SK-N-SH (cell line): ENCODE data around the gene LRMDA. TPM values are rescaled to one million over a fixed set of nuclear protein-coding genes. Genes with fewer than 3 reads are reported as not detected.

Experiments
- CTCF ChIA-PET: fragments of 300-600, 350-600 bp; formaldehyde crosslinking; extraction: SDS; loops from one replicate; lab custom pipeline; 2021; lab: Yijun Ruan, JAX
- POLR2A ChIA-PET: fragments of 350-600 bp; sonication (Branson Sonifier 250); formaldehyde crosslinking; extraction: SDS; loops from one replicate; lab custom pipeline; 2020; ENCODE audit warnings: antibody characterized with exemption, inconsistent platforms; lab: Yijun Ruan, JAX
- DNase-seq: peaks from one replicate; pipeline ENCODE4 v3.0.0; 2012
- H2AFZ ChIP-seq: fragments of 200-600 bp; sonication (generic); 2 replicates; pipeline ENCODE4 v1.8.1; 2016; ENCODE audit warnings: antibody characterized with exemption, mild to moderate bottlenecking, low read depth
- H3F3A ChIP-seq: fragments of 200-600 bp; sonication (generic); replicated peaks from 2 replicates; pipeline ENCODE3; 2016; ENCODE audit warnings: antibody characterized with exemption, mild to moderate bottlenecking; ENCODE audit not compliant: insufficient read depth
- H3K27ac ChIP-seq, 2 experiments: fragments of 200-500 bp in 1 of 2; fragments of 200-600 bp in 1 of 2; sonication (Bioruptor generic) in 1 of 2; sonication (generic), shearing (Covaris generic) in 1 of 2; 2 replicates each; pipeline versions ENCODE4 v1.5.1 to v1.6.1; 2014 to 2016; ENCODE audit warnings: low read depth in 2 of 2, inconsistent platforms in 1 of 2, low read length in 1 of 2, mild to moderate bottlenecking in 1 of 2, mixed read lengths in 1 of 2
- H3K27me3 ChIP-seq: fragments of 200-600 bp; sonication (generic), shearing (Covaris generic); 2 replicates; pipeline ENCODE4 v1.6.1; 2016; ENCODE audit warnings: mixed run types; ENCODE audit not compliant: insufficient read depth
- H3K36me3 ChIP-seq, 2 experiments: fragments of 200-500 bp in 1 of 2; fragments of 200-600 bp in 1 of 2; sonication (Bioruptor generic) in 1 of 2; sonication (generic) in 1 of 2; replicated peaks in 1 of 2; 2 replicates each; pipeline versions ENCODE3 to v1.5.1; 2014 to 2016; ENCODE audit warnings: low read length in 1 of 2, mild to moderate bottlenecking in 1 of 2; ENCODE audit not compliant: insufficient read depth in 2 of 2, control insufficient read depth in 1 of 2
- H3K4me1 ChIP-seq, 2 experiments: fragments of 200-500 bp in 1 of 2; fragments of 200-600 bp in 1 of 2; sonication (Bioruptor generic) in 1 of 2; sonication (generic), shearing (Covaris generic) in 1 of 2; 2 replicates each; pipeline versions ENCODE4 v1.5.1 to v1.6.1; 2014 to 2016; ENCODE audit warnings: low read depth in 1 of 2, low read length in 1 of 2, mixed run types in 1 of 2; ENCODE audit not compliant: insufficient read depth in 2 of 2, control insufficient read depth in 1 of 2
- H3K4me2 ChIP-seq: fragments of 200-600 bp; sonication (generic), shearing (Covaris generic); 2 replicates; pipeline ENCODE4 v1.6.1; 2017; ENCODE audit warnings: mixed run types
- H3K4me3 ChIP-seq, 2 experiments: fragments of 200-500 bp in 1 of 2; fragments of 200-600 bp in 1 of 2; sonication (Bioruptor generic) in 1 of 2; sonication (generic), shearing (Covaris generic) in 1 of 2; 2 replicates each; pipeline versions ENCODE4 v1.5.1 to v1.8.1; 2014 to 2016; ENCODE audit warnings: low read depth in 2 of 2, inconsistent platforms in 1 of 2, low read length in 1 of 2, mild to moderate bottlenecking in 1 of 2, mixed read lengths in 1 of 2, moderate library complexity in 1 of 2
- H3K79me2 ChIP-seq: fragments of 200-600 bp; sonication (generic); 2 replicates; pipeline ENCODE4 v1.8.1; 2017; ENCODE audit warnings: mild to moderate bottlenecking; ENCODE audit not compliant: insufficient read depth
- H3K9ac ChIP-seq: fragments of 200-600 bp; sonication (generic); 2 replicates; pipeline ENCODE4 v1.6.1; 2017; ENCODE audit warnings: mixed run types
- H3K9me2 ChIP-seq: fragments of 200-600 bp; sonication (generic); 2 replicates; pipeline ENCODE4 v1.6.1; 2017; ENCODE audit warnings: mixed run types
- H3K9me3 ChIP-seq: fragments of 200-600 bp; sonication (generic); 2 replicates; pipeline ENCODE4 v1.6.1; 2017; ENCODE audit warnings: mixed run types, mild to moderate bottlenecking, moderate library complexity
- H4K20me1 ChIP-seq: fragments of 200-600 bp; sonication (generic); 2 replicates; pipeline ENCODE4 v1.6.1; 2017; ENCODE audit warnings: mild to moderate bottlenecking, mixed run types; ENCODE audit not compliant: insufficient read depth
- CHD2 ChIP-seq: fragments of 150-350 bp; IDR thresholded peaks from 2 replicates; pipeline ENCODE4 v1.6.1; 2018; ENCODE audit warnings: low read length; ENCODE audit not compliant: partially characterized antibody
- CTCF ChIP-seq: fragments of 200-600 bp; sonication (generic); IDR thresholded peaks from 2 replicates; pipeline ENCODE4 v1.6.1; 2017; ENCODE audit warnings: antibody characterized with exemption, mild to moderate bottlenecking, moderate library complexity
- ELF1 ChIP-seq: IDR thresholded peaks from 2 replicates; pipeline ENCODE4 v1.4.0; 2012
- EP300 ChIP-seq, 2 experiments: IDR thresholded peaks; 2 replicates each; pipeline versions ENCODE4 v1.4.0 to v1.6.1; 2012; ENCODE audit warnings: borderline replicate concordance in 1 of 2, low read depth in 1 of 2, low read length in 1 of 2
- FOSL2 ChIP-seq: IDR thresholded peaks from 2 replicates; pipeline ENCODE4 v1.4.0; 2012; ENCODE audit warnings: low read depth, mild to moderate bottlenecking, moderate library complexity, borderline replicate concordance
- FOXM1 ChIP-seq: IDR thresholded peaks from 2 replicates; pipeline ENCODE4 v1.4.0; 2012; ENCODE audit warnings: low read depth, mild to moderate bottlenecking
- GABPA ChIP-seq: IDR thresholded peaks from 2 replicates; pipeline ENCODE4 v1.4.0; 2012; ENCODE audit warnings: low read depth, mild to moderate bottlenecking
- IRF3 ChIP-seq: fragments of 150-350 bp; IDR thresholded peaks from 2 replicates; pipeline ENCODE4 v1.6.1; 2016; ENCODE audit warnings: mild to moderate bottlenecking, low read depth, low read length
- MAX ChIP-seq: IDR thresholded peaks from 2 replicates; pipeline ENCODE4 v1.4.0; 2012; ENCODE audit warnings: low read depth
- MEF2A ChIP-seq: IDR thresholded peaks from 2 replicates; pipeline ENCODE4 v1.4.0; 2012; ENCODE audit warnings: low read depth, borderline replicate concordance
- MXI1 ChIP-seq: IDR thresholded peaks from 2 replicates; pipeline ENCODE4 v1.6.1; 2012; ENCODE audit warnings: mild to moderate bottlenecking, low read depth, low read length, improper control_type of control experiment
- NFIC ChIP-seq: IDR thresholded peaks from 2 replicates; pipeline ENCODE4 v1.4.0; 2012; ENCODE audit warnings: borderline replicate concordance
- REST ChIP-seq: IDR thresholded peaks from 2 replicates; pipeline ENCODE4 v1.6.1; 2012; ENCODE audit warnings: mild to moderate bottlenecking, low read depth, low read length, moderate library complexity
- RFX5 ChIP-seq: IDR thresholded peaks from 2 replicates; pipeline ENCODE4 v1.6.1; 2012; ENCODE audit warnings: mild to moderate bottlenecking, improper control_type of control experiment, low read length
- SIN3A ChIP-seq: IDR thresholded peaks from 2 replicates; pipeline ENCODE4 v1.6.1; 2012; ENCODE audit warnings: low read depth, mild to moderate bottlenecking, low read length, moderate library complexity, borderline replicate concordance
- SMC3 ChIP-seq: IDR thresholded peaks from 2 replicates; pipeline ENCODE4 v1.6.1; 2012; ENCODE audit warnings: low read depth, low read length, improper control_type of control experiment
- TAF1 ChIP-seq: IDR thresholded peaks from 2 replicates; pipeline ENCODE4 v1.6.1; 2012; ENCODE audit warnings: low read depth, mild to moderate bottlenecking, low read length, moderate library complexity, borderline replicate concordance
- USF2 ChIP-seq: fragments of 150-350 bp; IDR thresholded peaks from 2 replicates; pipeline ENCODE4 v1.6.1; 2017; ENCODE audit warnings: antibody characterized with exemption, low read length, low read depth, borderline replicate concordance
- WGBS: methylation state at CpG from one replicate; pipeline ENCODE4 v1.1.6; 2017; ENCODE audit warnings: low lambda C conversion rate; 5-methylcytosine and 5-hydroxymethylcytosine counted together
- polyA plus RNA-seq, 3 experiments: library from polyadenylated mRNA; depleted of rRNA; stranded (reverse); fragments of >200 nt; gene quantifications; 2 replicates each; pipeline ENCODE4 v1.2.3, GENCODE V29; 2012

LRMDA gene
- polyA plus RNA-seq, 1 of the 3 experiments (the other 2 are of a cell fraction): 0.95 TPM

- TF ChIP-seq FOSL2: no peak
- no peak for TF ChIP-seq MAX
- no peak for TF ChIP-seq GABPA
- TF ChIP-seq ELF1: no peak
- TF ChIP-seq, all 33 proteins: peak for 0
Observed at GRCh38 chr10:76043261-76043660, 611.8 kb downstream of the LRMDA start (continued).

GRCh38 chr10:76044751-76045150 is 613.3 kb downstream of the LRMDA start:
- H3F3A ChIP-seq: no peaks in the 10 kb centered on the region
- H3K9me3 ChIP-seq: no peaks in the 10 kb centered on the region
- H2AFZ ChIP-seq: no peak overlapping the region
- no peaks in the 10 kb centered on the region for H3K27me3 ChIP-seq
- H3K9ac ChIP-seq: no peak overlapping the region
- H3K79me2 ChIP-seq: no peaks in the 10 kb centered on the region
- H3K9me2 ChIP-seq: no peaks in the 10 kb centered on the region
- no peak overlapping the region for H3K27ac ChIP-seq
- H3K4me2 ChIP-seq: no peak overlapping the region
- DNase-seq: no peak
- no peaks in the 10 kb centered on the region for H3K36me3 ChIP-seq
- no peaks in the 10 kb centered on the region; a peak in 1 of 4 replicates for H3K4me1 ChIP-seq
- ChIA-PET CTCF (interaction anchor here (0.6 kb wide), 1 partner anchor 1507 kb away, joined by 4 read pairs; no protein-coding TSS in a partner anchor), POLR2A (no interaction called here)
- no peaks in the 10 kb centered on the region for H4K20me1 ChIP-seq
- no peak overlapping the region for H3K4me3 ChIP-seq
- TF ChIP-seq SIN3A (no peak), USF2 (no peak), EP300 (IDR thresholded peaks at IDR 0.05; ENCODE audit: borderline replicate concordance in 1 of 2, low read depth in 1 of 2, low read length in 1 of 2) (no peak), RFX5 (no peak)

GRCh38 chr10:76045174-76045573 is 613.8 kb downstream of the LRMDA start:
- no peaks in the 10 kb centered on the region; a peak in 1 of 4 replicates for H3K4me1 ChIP-seq
- H3K27ac ChIP-seq: no peak overlapping the region
- WGBS: 60% methylated on average over 1 of the region's 1 CpG
- H3K4me3 ChIP-seq: no peak overlapping the region
- no peak overlapping the region for H3K9ac ChIP-seq
- H3K4me2 ChIP-seq: no peak overlapping the region
- no peaks in the 10 kb centered on the region for H3K9me2 ChIP-seq
- no peaks in the 10 kb centered on the region for H3K9me3 ChIP-seq
- 0 out of 2 replicates have a peak, but pooled peaks cover 1% of the 10 kb centered on the region for H3K27me3 ChIP-seq
- CTCF ChIA-PET: interaction anchor here (1.2 kb wide), 1 partner anchor 9 kb away, joined by 5 read pairs; no protein-coding TSS in a partner anchor
- POLR2A ChIA-PET: no interaction called here
- H4K20me1 ChIP-seq: no peaks in the 10 kb centered on the region
- no peaks in the 10 kb centered on the region for H3F3A ChIP-seq
- H3K79me2 ChIP-seq: no peaks in the 10 kb centered on the region
- TF ChIP-seq TAF1 (no peak), MAX (no peak), CTCF (no peak), FOXM1 (no peak), NFIC (no peak), SIN3A (no peak), REST (no peak), IRF3 (no peak), MEF2A (no peak), MXI1 (no peak), SMC3 (no peak), CHD2 (no peak)
- H3K36me3 ChIP-seq: no peaks in the 10 kb centered on the region
- DNase-seq: no peak
- no peak overlapping the region for H2AFZ ChIP-seq
